Natural killer cell (primary cell): Measurements from ENCODE around the gene GSDMA. TPM values are rescaled to one million over a fixed set of nuclear protein-coding genes. Genes with fewer than 3 reads are reported as not detected.

Source experiments
- ATAC-seq, 3 donors: fragments of 150-1000 bp in 2 of 3; fragments of 200-7000 bp in 1 of 3; cut with Tn5 transposase; 1 replicate in 1 of 3; 2 replicates in 2 of 3; pipeline ENCODE4 v1.10.0; 2021; ENCODE audit warnings: mild to moderate bottlenecking in 2 of 3, moderate library complexity in 2 of 3
- DNase-seq, 2 donors: peaks; one replicate each; pipeline versions ENCODE4 v3.0.0 to v3.0.0-alpha.2; 2013 to 2021; ENCODE audit warnings: mixed read lengths in 1 of 2
- H3K27ac ChIP-seq: one replicate; pipeline ENCODE4 v1.5.1; 2013; ENCODE audit warnings: mild to moderate bottlenecking, low read length
- H3K27me3 ChIP-seq: one replicate; pipeline ENCODE4 v1.6.1; 2013; ENCODE audit warnings: low read length; ENCODE audit not compliant: control insufficient read depth, insufficient read depth
- H3K36me3 ChIP-seq: one replicate; pipeline ENCODE4 v1.6.1; 2013; ENCODE audit warnings: low read length; ENCODE audit not compliant: control insufficient read depth, insufficient read depth
- H3K4me1 ChIP-seq: one replicate; pipeline ENCODE4 v1.6.1; 2013; ENCODE audit warnings: low read length; ENCODE audit not compliant: control insufficient read depth, insufficient read depth
- H3K4me3 ChIP-seq: one replicate; pipeline ENCODE4 v1.5.1; 2013; ENCODE audit warnings: low read length
- H3K9me3 ChIP-seq: one replicate; pipeline ENCODE4 v1.6.1; 2013; ENCODE audit warnings: low read length; ENCODE audit not compliant: control insufficient read depth, insufficient read depth
- H3K27ac Mint-ChIP-seq, 2 donors: one replicate each; pipeline ENCODE4 v1.8.0; 2022; ENCODE audit warnings: mild to moderate bottlenecking in 2 of 2, mixed read lengths in 2 of 2, moderate library complexity in 1 of 2
- H3K27me3 Mint-ChIP-seq, 2 donors: one replicate each; pipeline ENCODE4 v1.8.0; 2022; ENCODE audit warnings: low read depth in 2 of 2, mixed read lengths in 2 of 2
- H3K36me3 Mint-ChIP-seq: one replicate; pipeline ENCODE4 v1.8.0; 2022; ENCODE audit warnings: mixed read lengths
- H3K4me1 Mint-ChIP-seq, 2 donors: one replicate each; pipeline ENCODE4 v1.8.0; 2022; ENCODE audit warnings: mixed read lengths in 2 of 2
- H3K4me3 Mint-ChIP-seq: one replicate; pipeline ENCODE4 v1.8.0; 2022; ENCODE audit warnings: mild to moderate bottlenecking, moderate library complexity, mixed read lengths
- H3K9me3 Mint-ChIP-seq, 2 donors: one replicate each; pipeline ENCODE4 v1.8.0; 2022; ENCODE audit warnings: mixed read lengths in 2 of 2
- CTCF ChIP-seq: fragments of 200-600 bp; IDR thresholded peaks from one replicate; pipeline ENCODE4 v1.8.0; 2022; ENCODE audit warnings: antibody characterized with exemption
- WGBS: methylation state at CpG from one replicate; pipeline ENCODE4 v1.1.7; 2013; ENCODE audit warnings: missing lambda C conversion rate; ENCODE audit not compliant: insufficient coverage; 5-methylcytosine and 5-hydroxymethylcytosine counted together
- intact Hi-C: fragments of 100-400 bp; cut with micrococcal nuclease; formaldehyde crosslinking; loops from one replicate; pipeline ENCODE4 v1.14.2; 2022
- total RNA-seq, 4 donors: library from RNA; stranded (reverse); fragments of 120-200 nt in 1 of 4; gene quantifications; one replicate each; pipeline versions ENCODE4 v1.2.3 to v1.2.4, GENCODE V29; 2013 to 2022

GSDMA gene
- total RNA-seq, 3 donors from 2014 or later (not counting 1 experiment from before 2014, with no cell fraction given) = 1.1 to 3.2 (median 2.1) TPM

GRCh38 chr17:40025991-40026815 lies 63.4 kb downstream of the GSDMA start:
- H3K4me3 Mint-ChIP-seq = no peak overlapping the region
- intact Hi-C loops = no loop called here
- no peaks in the 10 kb centered on the region for H3K9me3 Mint-ChIP-seq

GRCh38 chr17:40026816-40027613 lies 64.2 kb downstream of the GSDMA start:
- TF ChIP-seq CTCF = peak; percentile 94
- peak; percentile 87 to 97 (median 93) for ATAC-seq
- peaks cover 12% of the 10 kb centered on the region for H3K36me3 Mint-ChIP-seq
- H3K27me3 Mint-ChIP-seq = no peaks in the 10 kb centered on the region
- H3K9me3 Mint-ChIP-seq = no peaks in the 10 kb centered on the region
- Histone ChIP-seq H3K27me3 (no peaks in the 10 kb centered on the region), H3K27ac (no peak overlapping the region), H3K9me3 (no peaks in the 10 kb centered on the region), H3K36me3 (peaks cover 75% of the 10 kb centered on the region), H3K4me1 (peaks cover 17% of the 10 kb centered on the region), H3K4me3 (no peak overlapping the region)
- peak; percentile 71 to 91 for DNase-seq
- no peak overlapping the region for H3K27ac Mint-ChIP-seq
- peaks cover 11 to 14% of the 10 kb centered on the region in 2 donors for H3K4me1 Mint-ChIP-seq
- intact Hi-C loops = loop anchor here (1.0 kb wide), 4 partner anchors 14 to 405 kb away; no protein-coding TSS in a partner anchor
- no peak overlapping the region for H3K4me3 Mint-ChIP-seq
- WGBS = 55% methylated on average over 33 of the region's 33 CpGs

More at GRCh38 chr17:40025991-40026815, 63.4 kb downstream of the GSDMA start:
- Histone ChIP-seq H3K27me3 (no peaks in the 10 kb centered on the region), H3K4me1 (peaks cover 17% of the 10 kb centered on the region), H3K4me3 (no peak overlapping the region), H3K36me3 (peaks cover 74% of the 10 kb centered on the region), H3K27ac (no peak overlapping the region), H3K9me3 (no peaks in the 10 kb centered on the region)
- DNase-seq = peak in 1 of 2 donors; percentile 73
- Mint-ChIP-seq H3K27me3 (no peaks in the 10 kb centered on the region), H3K4me1 (peaks cover 11 to 14% of the 10 kb centered on the region in 2 donors), H3K27ac (no peak overlapping the region), H3K36me3 (peaks cover 12% of the 10 kb centered on the region)
- no peak for TF ChIP-seq CTCF
- 82% methylated on average over 22 of the region's 22 CpGs for WGBS
- peak in 2 of 3 donors; percentile 5 to 12 for ATAC-seq

Other genes starting within 250 kb of the GSDMA start
- 10 to 100 TPM; 48.8 to 55.2 (median 51.6) TPM for gene MIEN1, start 232.5 kb upstream of the GSDMA start, total RNA-seq
- under 1 TPM in 1 of 3 donors, not detected in 2; 0.27 TPM for gene GRB7, start 225.1 kb upstream of the GSDMA start, total RNA-seq
- gene IKZF3, start 98.7 kb upstream of the GSDMA start, total RNA-seq = 100 to 1,000 TPM; 134 to 162 (median 139) TPM
- not detected for gene ZPBP2, start 94.8 kb upstream of the GSDMA start, total RNA-seq
- 10 to 100 TPM; 18.3 to 49.2 (median 21.4) TPM for gene GSDMB, start 44.4 kb upstream of the GSDMA start, total RNA-seq
- gene ORMDL3, start 35.4 kb upstream of the GSDMA start, total RNA-seq = 100 to 1,000 TPM in 1 of 3 donors, 10 to 100 TPM in 2; 61.6 to 121 (median 77.2) TPM
- not detected for gene LRRC3C, start 35.3 kb upstream of the GSDMA start, total RNA-seq
- gene PSMD3, start 17.8 kb downstream of the GSDMA start, total RNA-seq = 10 to 100 TPM; 66.1 to 83.8 (median 78.9) TPM
- not detected for gene CSF3, start 52.4 kb downstream of the GSDMA start, total RNA-seq
- 100 to 1,000 TPM; 115 to 141 (median 126) TPM for gene MED24, start 91.4 kb downstream of the GSDMA start, total RNA-seq
- 10 to 100 TPM; 40.8 to 55.7 (median 42.3) TPM for gene THRA, start 100.0 kb downstream of the GSDMA start, total RNA-seq
- gene NR1D1, start 137.6 kb downstream of the GSDMA start, total RNA-seq = 10 to 100 TPM in 1 of 3 donors, 1 to 10 TPM in 2; 8.8 to 10.1 (median 9.9) TPM
- 100 to 1,000 TPM in 2 of 3 donors, 10 to 100 TPM in 1; 99.0 to 124 (median 110) TPM for gene MSL1, start 159.0 kb downstream of the GSDMA start, total RNA-seq
- gene CASC3, start 177.5 kb downstream of the GSDMA start, total RNA-seq = 100 to 1,000 TPM; 178 to 213 (median 187) TPM
- 1 to 10 TPM; 4.7 to 9.0 (median 6.7) TPM for gene RAPGEFL1, start 214.5 kb downstream of the GSDMA start, total RNA-seq